ENCODE measurements around the gene CFLAR. TPM values are rescaled to one million over a fixed set of nuclear protein-coding genes. Genes with fewer than 3 reads are reported as not detected.
A peak's percentile ranks its signal among the peaks of the same experiment; 100 is the strongest.

The CFLAR gene
- total and polyA plus RNA-seq, 9 of the 15 experiments (the other 6 are each of a cell fraction or from before 2014, with no cell fraction given) = 27.5 to 102 (median 54.0) TPM

DNA sequence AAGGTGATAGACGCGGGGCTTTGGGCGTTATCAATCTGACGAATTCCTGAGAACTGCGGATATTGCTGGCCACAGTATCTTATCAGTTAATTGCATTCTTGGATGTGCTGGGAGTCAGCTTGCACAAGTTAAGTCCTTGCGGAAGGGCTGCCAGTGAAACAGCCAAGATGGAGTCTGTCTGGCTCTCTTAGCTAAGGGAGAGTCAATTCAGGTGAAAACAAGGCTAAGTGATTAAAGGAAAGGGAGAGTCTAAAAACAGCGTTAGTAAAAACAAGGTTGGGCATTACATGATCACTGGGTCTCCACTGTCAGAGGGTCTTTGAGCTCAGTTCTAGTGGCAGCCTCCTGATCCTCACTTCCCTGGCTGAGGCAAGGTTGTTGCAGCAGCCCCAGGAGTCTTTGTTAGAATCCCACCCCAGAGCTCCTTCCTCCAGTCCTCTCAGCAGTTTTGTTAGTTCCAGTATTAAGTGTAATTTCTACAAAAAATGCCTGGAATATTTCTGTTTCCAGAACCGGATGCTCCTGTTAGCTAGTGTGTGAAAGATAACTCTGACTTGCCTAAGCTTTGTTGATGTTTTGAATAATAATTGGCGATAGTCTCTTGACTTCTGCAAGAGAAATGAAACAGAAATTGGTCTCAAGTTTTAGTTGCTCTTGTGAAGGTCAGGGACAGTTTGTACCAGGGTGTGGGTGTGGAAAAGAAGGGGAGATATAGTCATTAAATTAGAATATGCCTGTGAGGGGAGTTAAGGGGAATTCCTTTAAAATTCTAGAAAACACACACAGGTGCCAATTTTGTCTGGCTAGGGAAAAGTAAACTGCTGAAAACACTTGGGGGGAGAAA is 10.6 kb downstream of the CFLAR start (continued):
- TF ChIP-seq SPI1 (IDR thresholded peaks at IDR 0.05; ENCODE audit: borderline replicate concordance, low read depth, low read length) = no peak
- TF ChIP-seq, protein P1, sequence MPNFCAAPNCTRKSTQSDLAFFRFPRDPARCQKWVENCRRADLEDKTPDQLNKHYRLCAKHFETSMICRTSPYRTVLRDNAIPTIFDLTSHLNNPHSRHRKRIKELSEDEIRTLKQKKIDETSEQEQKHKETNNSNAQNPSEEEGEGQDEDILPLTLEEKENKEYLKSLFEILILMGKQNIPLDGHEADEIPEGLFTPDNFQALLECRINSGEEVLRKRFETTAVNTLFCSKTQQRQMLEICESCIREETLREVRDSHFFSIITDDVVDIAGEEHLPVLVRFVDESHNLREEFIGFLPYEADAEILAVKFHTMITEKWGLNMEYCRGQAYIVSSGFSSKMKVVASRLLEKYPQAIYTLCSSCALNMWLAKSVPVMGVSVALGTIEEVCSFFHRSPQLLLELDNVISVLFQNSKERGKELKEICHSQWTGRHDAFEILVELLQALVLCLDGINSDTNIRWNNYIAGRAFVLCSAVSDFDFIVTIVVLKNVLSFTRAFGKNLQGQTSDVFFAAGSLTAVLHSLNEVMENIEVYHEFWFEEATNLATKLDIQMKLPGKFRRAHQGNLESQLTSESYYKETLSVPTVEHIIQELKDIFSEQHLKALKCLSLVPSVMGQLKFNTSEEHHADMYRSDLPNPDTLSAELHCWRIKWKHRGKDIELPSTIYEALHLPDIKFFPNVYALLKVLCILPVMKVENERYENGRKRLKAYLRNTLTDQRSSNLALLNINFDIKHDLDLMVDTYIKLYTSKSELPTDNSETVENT (CRISPR knock-in tag; IDR thresholded peaks at IDR 0.05) = no peak
- peak; percentile 100 for TF ChIP-seq ZNF311 (CRISPR knock-in tag; IDR thresholded peaks at IDR 0.05)
- TF ChIP-seq, protein P2, sequence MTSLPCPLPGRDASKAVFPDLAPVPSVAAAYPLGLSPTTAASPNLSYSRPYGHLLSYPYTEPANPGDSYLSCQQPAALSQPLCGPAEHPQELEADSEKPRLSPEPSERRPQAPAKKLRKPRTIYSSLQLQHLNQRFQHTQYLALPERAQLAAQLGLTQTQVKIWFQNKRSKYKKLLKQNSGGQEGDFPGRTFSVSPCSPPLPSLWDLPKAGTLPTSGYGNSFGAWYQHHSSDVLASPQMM (CRISPR knock-in tag; IDR thresholded peaks at IDR 0.05) = no peak
- peak; percentile 66 for TF ChIP-seq CEBPB (tag; IDR thresholded peaks at IDR 0.05)
- TF ChIP-seq LCOR (CRISPR knock-in tag; IDR thresholded peaks at IDR 0.05) = no peak
- TF ChIP-seq, protein P3, sequence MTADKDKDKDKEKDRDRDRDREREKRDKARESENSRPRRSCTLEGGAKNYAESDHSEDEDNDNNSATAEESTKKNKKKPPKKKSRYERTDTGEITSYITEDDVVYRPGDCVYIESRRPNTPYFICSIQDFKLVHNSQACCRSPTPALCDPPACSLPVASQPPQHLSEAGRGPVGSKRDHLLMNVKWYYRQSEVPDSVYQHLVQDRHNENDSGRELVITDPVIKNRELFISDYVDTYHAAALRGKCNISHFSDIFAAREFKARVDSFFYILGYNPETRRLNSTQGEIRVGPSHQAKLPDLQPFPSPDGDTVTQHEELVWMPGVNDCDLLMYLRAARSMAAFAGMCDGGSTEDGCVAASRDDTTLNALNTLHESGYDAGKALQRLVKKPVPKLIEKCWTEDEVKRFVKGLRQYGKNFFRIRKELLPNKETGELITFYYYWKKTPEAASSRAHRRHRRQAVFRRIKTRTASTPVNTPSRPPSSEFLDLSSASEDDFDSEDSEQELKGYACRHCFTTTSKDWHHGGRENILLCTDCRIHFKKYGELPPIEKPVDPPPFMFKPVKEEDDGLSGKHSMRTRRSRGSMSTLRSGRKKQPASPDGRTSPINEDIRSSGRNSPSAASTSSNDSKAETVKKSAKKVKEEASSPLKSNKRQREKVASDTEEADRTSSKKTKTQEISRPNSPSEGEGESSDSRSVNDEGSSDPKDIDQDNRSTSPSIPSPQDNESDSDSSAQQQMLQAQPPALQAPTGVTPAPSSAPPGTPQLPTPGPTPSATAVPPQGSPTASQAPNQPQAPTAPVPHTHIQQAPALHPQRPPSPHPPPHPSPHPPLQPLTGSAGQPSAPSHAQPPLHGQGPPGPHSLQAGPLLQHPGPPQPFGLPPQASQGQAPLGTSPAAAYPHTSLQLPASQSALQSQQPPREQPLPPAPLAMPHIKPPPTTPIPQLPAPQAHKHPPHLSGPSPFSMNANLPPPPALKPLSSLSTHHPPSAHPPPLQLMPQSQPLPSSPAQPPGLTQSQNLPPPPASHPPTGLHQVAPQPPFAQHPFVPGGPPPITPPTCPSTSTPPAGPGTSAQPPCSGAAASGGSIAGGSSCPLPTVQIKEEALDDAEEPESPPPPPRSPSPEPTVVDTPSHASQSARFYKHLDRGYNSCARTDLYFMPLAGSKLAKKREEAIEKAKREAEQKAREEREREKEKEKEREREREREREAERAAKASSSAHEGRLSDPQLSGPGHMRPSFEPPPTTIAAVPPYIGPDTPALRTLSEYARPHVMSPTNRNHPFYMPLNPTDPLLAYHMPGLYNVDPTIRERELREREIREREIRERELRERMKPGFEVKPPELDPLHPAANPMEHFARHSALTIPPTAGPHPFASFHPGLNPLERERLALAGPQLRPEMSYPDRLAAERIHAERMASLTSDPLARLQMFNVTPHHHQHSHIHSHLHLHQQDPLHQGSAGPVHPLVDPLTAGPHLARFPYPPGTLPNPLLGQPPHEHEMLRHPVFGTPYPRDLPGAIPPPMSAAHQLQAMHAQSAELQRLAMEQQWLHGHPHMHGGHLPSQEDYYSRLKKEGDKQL (CRISPR knock-in tag; IDR thresholded peaks at IDR 0.05; ENCODE audit: borderline replicate concordance) = no peak
- peak in 1 of 2 experiments; percentile 37; a peak in 1 of 4 replicates for TF ChIP-seq HDAC1 (IDR thresholded peaks at IDR 0.05)
- TF ChIP-seq, protein P4, sequence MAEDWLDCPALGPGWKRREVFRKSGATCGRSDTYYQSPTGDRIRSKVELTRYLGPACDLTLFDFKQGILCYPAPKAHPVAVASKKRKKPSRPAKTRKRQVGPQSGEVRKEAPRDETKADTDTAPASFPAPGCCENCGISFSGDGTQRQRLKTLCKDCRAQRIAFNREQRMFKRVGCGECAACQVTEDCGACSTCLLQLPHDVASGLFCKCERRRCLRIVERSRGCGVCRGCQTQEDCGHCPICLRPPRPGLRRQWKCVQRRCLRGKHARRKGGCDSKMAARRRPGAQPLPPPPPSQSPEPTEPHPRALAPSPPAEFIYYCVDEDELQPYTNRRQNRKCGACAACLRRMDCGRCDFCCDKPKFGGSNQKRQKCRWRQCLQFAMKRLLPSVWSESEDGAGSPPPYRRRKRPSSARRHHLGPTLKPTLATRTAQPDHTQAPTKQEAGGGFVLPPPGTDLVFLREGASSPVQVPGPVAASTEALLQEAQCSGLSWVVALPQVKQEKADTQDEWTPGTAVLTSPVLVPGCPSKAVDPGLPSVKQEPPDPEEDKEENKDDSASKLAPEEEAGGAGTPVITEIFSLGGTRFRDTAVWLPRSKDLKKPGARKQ (CRISPR knock-in tag; IDR thresholded peaks at IDR 0.05) = peak; percentile 82
- TF ChIP-seq NFATC3 (IDR thresholded peaks at IDR 0.05) = no peak
- TF ChIP-seq, protein P5, sequence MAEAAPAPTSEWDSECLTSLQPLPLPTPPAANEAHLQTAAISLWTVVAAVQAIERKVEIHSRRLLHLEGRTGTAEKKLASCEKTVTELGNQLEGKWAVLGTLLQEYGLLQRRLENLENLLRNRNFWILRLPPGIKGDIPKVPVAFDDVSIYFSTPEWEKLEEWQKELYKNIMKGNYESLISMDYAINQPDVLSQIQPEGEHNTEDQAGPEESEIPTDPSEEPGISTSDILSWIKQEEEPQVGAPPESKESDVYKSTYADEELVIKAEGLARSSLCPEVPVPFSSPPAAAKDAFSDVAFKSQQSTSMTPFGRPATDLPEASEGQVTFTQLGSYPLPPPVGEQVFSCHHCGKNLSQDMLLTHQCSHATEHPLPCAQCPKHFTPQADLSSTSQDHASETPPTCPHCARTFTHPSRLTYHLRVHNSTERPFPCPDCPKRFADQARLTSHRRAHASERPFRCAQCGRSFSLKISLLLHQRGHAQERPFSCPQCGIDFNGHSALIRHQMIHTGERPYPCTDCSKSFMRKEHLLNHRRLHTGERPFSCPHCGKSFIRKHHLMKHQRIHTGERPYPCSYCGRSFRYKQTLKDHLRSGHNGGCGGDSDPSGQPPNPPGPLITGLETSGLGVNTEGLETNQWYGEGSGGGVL (CRISPR knock-in tag; IDR thresholded peaks at IDR 0.05) = peak; percentile 96
- TF ChIP-seq EGR1 (conservative IDR thresholded peaks at IDR 0.05) = no peak
- no peak for TF ChIP-seq RBM17 (IDR thresholded peaks at IDR 0.05; ENCODE audit: borderline replicate concordance, low read depth, low read length)
- TF ChIP-seq STAT5A (IDR thresholded peaks at IDR 0.05; ENCODE audit: borderline replicate concordance, low read length) = no peak

Measured in K562 (cell line).